GM12864 (cell line): ENCODE results near the gene SCAF4.
"Not testable (repeated sequence)": the region's sequence is repeated elsewhere in the genome, so short reads cannot be mapped to it uniquely, and the experiment has no call there.

Experiments used
- DNase-seq: peaks from one replicate; pipeline ENCODE4 v3.0.0-alpha.2; 2011; ENCODE audit warnings: low read depth
- H3K4me3 ChIP-seq: 2 replicates; pipeline ENCODE4 v1.5.1; 2011; ENCODE audit warnings: mild to moderate bottlenecking, low read depth, low read length, control low read depth
- TF ChIP-seq, protein P1 (sequence below): IDR thresholded peaks from 2 replicates; pipeline ENCODE4 v1.5.1; 2011; ENCODE audit warnings: low read depth, mild to moderate bottlenecking, moderate library complexity, low read length, control low read depth, inconsistent platforms; ENCODE audit errors: missing control alignments

The SCAF4 gene

DNA sequence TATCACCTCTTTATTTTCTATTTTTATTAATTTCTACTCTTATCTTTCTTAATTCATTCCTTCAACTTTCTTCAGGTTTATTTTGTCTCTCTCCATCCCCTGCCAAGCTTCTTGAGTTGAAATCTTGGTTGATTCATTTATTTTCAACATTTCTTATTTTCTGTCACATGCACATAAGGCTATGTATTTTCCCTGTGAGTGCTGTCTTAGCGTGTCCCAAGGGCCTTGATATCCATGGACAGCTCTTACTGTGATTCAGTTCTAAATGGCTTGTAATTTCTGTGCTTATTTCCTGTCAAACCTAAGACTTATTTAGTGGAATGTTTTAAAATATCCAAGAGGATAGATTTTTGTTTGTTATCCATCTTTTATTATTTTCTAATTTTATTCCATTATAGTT lies 36.8 kb upstream of the SCAF4 start:
- no peak for DNase-seq
- H3K4me3 ChIP-seq, result no peak overlapping the region
- TF ChIP-seq, protein P1, sequence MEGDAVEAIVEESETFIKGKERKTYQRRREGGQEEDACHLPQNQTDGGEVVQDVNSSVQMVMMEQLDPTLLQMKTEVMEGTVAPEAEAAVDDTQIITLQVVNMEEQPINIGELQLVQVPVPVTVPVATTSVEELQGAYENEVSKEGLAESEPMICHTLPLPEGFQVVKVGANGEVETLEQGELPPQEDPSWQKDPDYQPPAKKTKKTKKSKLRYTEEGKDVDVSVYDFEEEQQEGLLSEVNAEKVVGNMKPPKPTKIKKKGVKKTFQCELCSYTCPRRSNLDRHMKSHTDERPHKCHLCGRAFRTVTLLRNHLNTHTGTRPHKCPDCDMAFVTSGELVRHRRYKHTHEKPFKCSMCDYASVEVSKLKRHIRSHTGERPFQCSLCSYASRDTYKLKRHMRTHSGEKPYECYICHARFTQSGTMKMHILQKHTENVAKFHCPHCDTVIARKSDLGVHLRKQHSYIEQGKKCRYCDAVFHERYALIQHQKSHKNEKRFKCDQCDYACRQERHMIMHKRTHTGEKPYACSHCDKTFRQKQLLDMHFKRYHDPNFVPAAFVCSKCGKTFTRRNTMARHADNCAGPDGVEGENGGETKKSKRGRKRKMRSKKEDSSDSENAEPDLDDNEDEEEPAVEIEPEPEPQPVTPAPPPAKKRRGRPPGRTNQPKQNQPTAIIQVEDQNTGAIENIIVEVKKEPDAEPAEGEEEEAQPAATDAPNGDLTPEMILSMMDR, result no peak

DNA sequence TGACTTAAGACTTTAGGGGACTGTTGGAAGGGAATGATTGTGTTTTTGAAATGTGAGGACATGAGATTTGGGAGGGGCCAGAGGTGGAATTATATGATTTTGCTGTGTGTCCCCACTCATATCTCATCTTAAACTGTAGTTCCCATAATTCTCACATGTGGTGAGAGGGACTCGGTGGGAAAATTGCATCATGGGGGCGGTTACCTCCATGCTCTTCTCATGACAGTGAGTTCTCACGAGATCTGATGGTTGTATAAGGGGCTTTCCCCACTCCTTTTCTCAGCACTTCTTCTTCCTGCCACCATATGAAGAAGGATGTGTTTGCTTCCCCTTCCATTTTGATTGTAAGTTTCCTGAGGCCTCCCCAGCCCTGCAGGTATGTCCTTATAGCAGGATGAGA lies 35.0 kb upstream of the SCAF4 start:
- TF ChIP-seq, protein P1, result no peak
- H3K4me3 ChIP-seq, result no peak overlapping the region
- DNase-seq, result no peak

- not testable (repeated sequence) for DNase-seq, H3K4me3 ChIP-seq
Observed at GRCh38 chr21:31765850-31766249, 33.9 kb upstream of the SCAF4 start.

GRCh38 chr21:31760931-31761330 lies 29.0 kb upstream of the SCAF4 start:
- TF ChIP-seq, protein P1, result no peak
- DNase-seq, result no peak
- H3K4me3 ChIP-seq, result no peak overlapping the region

- TF ChIP-seq, protein P1, result no peak
- DNase-seq, result no peak
- no peak overlapping the region for H3K4me3 ChIP-seq
Observed at GRCh38 chr21:31756787-31757186, 24.9 kb upstream of the SCAF4 start.

DNA sequence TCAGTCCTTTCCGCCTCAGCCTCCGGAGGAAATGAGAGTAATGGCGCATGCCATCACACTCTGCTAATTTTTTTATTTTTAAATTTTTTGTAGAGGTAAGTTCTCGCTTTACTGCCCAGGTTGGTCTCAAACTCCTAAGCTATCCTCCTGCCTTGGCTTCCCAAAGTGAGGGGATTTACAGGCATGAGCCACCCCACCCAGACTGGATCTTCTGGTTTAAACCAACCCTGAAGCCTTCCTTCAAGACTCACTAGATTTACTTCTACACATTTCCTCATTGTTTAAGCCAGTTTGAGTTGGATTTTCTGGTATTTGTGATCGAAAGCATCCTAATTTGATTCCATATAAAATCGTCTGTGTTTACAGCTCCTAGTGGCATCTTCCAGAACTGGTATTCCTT lies 23.1 kb upstream of the SCAF4 start:
- DNase-seq, result no peak
- no peak overlapping the region for H3K4me3 ChIP-seq
- TF ChIP-seq, protein P1, result no peak

GRCh38 chr21:31754708-31754960 lies 22.7 kb upstream of the SCAF4 start:
- TF ChIP-seq, protein P1, result no peak
- no peak overlapping the region for H3K4me3 ChIP-seq
- DNase-seq, result no peak
